ENCODE measurements around the gene PPP3R1. TPM values are rescaled to one million over a fixed set of nuclear protein-coding genes. Genes with fewer than 3 reads are reported as not detected.

PPP3R1 gene
- total RNA-seq, 1 experiment from 2014 or later = 34.3 TPM

GRCh38 chr2:68278169-68278568, 25.8 kb upstream of the PPP3R1 start:
- no peak overlapping the region for H3K4me3 ChIP-seq
- no peaks in the 10 kb centered on the region; the same call in 1 of the 2 replicates for H3K27me3 ChIP-seq
- H3K9me3 ChIP-seq = peaks cover 4% of the 10 kb centered on the region; the same call in 1 of the 2 replicates
- no peaks in the 10 kb centered on the region for H3K36me3 ChIP-seq
- no peak for DNase-seq

DNA sequence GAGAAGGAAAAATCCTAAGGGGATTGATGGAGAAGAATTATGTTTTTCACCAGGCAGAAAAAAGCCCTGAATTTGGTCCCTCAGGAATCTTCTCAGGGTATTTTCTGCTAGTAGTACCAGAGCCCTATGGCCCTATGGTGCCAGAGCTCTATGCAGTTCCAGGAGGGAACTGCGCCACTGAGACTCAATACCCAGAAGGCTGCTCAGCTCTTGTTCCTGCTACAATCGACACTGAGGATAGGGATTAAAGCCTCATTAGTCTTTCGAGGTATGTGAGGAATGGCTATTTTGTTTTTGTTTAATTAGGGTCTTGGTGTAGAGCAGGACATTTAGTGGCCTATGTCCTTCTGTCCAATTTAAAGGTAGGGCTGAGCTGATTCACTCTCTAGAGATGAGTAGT, 21.7 kb upstream of the PPP3R1 start:
- DNase-seq = no peak
- Histone ChIP-seq H3K36me3 (no peaks in the 10 kb centered on the region), H3K27me3 (no peaks in the 10 kb centered on the region)

GRCh38 chr2:68272246-68272994, 20.1 kb upstream of the PPP3R1 start:
- H3K27me3 ChIP-seq = no peaks in the 10 kb centered on the region
- no peak overlapping the region for H3K4me3 ChIP-seq
- no peaks in the 10 kb centered on the region for H3K9me3 ChIP-seq
- H3K36me3 ChIP-seq = no peaks in the 10 kb centered on the region
- DNase-seq = no peak

More for the DNA sequence above, 21.7 kb upstream of the PPP3R1 start:
- H3K9me3 ChIP-seq = 0 out of 2 replicates have a peak, but pooled peaks cover 2% of the 10 kb centered on the region
- no peak overlapping the region for H3K4me3 ChIP-seq

DNA sequence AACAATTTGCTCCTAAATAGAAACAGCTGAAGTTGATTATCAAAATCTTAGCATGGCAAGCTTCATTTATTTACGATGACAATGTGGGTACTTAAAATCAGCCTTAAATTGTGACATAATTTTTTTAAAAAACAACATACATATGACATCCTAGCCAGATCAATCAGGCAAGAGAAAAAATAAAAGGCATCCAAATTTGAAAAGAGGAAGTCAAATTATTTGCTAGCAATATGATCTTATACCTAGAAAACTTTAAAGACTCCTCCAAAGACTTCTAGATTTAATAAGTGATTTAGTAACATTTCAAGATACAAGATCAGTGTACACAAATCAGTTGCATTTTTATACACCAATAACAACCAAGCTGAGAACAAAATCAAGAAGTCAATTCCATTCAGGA, 14.3 kb upstream of the PPP3R1 start:
- no peak for DNase-seq
- H3K4me3 ChIP-seq = no peak overlapping the region
- H3K27me3 ChIP-seq = no peaks in the 10 kb centered on the region
- no peaks in the 10 kb centered on the region for H3K9me3 ChIP-seq
- no peaks in the 10 kb centered on the region for H3K36me3 ChIP-seq

DNA sequence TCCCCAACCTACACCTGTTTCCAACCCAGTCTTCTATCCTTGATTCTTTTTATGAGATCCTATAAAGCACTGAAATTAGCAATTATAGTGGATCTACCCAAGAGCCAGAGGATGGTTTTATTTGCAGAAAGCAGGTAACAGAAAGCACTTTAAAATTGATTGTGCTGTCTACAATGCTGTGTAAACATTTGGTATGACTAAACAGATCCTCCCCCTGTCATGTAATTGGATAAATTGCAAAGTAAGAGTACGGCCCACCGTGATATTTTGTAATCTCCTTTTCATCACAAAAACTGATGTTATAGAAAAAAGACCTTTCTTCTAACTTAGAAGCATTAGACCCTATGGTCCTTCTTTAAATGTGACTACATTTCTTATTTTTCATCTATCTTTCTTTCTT, 11.3 kb upstream of the PPP3R1 start:
- no peak for DNase-seq
- Histone ChIP-seq H3K9me3 (no peaks in the 10 kb centered on the region), H3K36me3 (no peaks in the 10 kb centered on the region), H3K4me3 (no peak overlapping the region), H3K27me3 (no peaks in the 10 kb centered on the region)

DNA sequence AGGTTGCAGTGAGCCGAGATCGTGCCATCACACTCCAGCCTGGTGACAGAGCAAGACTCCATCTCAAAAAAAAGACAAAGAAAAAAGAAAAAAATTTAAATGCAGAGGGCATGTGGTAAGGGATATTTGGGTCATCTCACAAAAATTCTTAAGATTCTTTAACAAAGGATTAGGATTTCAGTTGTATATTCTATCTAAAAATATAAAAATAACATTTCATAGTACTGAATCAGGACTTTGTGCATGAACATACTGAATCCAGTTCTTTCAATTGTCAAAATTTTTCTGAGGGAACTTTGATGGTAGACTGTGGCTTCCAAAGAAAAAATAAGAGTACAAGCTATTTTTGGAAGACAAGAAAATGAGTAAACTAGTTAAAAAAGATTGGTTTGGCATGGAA, 6.5 kb upstream of the PPP3R1 start:
- Histone ChIP-seq H3K27me3 (no peaks in the 10 kb centered on the region), H3K36me3 (no peaks in the 10 kb centered on the region), H3K4me3 (no peak overlapping the region), H3K9me3 (no peaks in the 10 kb centered on the region)
- DNase-seq = no peak

GRCh38 chr2:68256093-68256450, 3.7 kb upstream of the PPP3R1 start:
- DNase-seq = peak; percentile 55

DNA sequence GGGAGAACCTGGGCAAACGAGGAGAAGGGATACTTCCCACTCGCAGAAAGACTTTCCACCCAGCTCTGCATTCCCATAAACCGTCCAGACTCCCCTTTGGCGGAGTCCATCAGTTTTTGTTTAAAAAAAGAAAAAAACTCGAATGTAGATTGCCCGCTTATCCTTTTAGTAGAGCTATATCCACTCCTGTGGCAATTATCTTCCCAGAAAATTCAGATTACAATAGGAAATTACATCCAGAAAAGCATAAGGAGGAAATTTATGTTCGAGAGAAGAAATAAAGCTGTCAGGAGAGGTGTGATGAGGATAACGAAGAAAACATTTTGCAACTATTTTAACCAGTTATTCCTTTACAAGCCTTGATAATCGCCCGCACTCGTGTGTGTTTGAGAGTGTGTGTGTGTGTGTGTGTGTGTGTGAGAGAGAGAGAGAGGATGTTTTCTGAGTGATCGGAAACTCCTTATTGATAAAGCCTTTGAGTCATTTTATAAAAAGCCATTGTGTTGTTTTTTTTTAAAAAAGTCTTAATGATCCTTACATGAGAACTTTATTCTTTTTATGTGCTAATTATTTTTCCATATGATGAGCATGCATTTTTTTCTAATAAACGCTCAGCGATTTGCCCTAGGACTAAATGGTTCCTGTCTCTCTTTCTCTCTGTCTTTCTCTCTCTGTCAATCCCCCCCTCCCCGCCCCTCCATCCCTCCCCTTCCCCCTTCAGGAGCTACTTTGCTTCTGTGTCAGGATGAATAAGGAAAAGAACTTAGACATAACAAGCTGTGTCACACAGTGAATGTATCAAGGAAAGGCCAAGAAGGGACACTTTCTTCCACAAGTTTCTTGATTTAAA, 1.1 kb upstream of the PPP3R1 start:
- Histone ChIP-seq H3K27me3 (no peaks in the 10 kb centered on the region), H3K36me3 (peaks cover 18% of the 10 kb centered on the region), H3K9me3 (no peaks in the 10 kb centered on the region), H3K4me3 (peak overlapping the region; percentile 92)
- DNase-seq = no peak

More at GRCh38 chr2:68256093-68256450, 3.7 kb upstream of the PPP3R1 start:
- H3K27me3 ChIP-seq = no peaks in the 10 kb centered on the region
- H3K4me3 ChIP-seq = no peak overlapping the region
- H3K9me3 ChIP-seq = no peaks in the 10 kb centered on the region
- no peaks in the 10 kb centered on the region for H3K36me3 ChIP-seq

DNA sequence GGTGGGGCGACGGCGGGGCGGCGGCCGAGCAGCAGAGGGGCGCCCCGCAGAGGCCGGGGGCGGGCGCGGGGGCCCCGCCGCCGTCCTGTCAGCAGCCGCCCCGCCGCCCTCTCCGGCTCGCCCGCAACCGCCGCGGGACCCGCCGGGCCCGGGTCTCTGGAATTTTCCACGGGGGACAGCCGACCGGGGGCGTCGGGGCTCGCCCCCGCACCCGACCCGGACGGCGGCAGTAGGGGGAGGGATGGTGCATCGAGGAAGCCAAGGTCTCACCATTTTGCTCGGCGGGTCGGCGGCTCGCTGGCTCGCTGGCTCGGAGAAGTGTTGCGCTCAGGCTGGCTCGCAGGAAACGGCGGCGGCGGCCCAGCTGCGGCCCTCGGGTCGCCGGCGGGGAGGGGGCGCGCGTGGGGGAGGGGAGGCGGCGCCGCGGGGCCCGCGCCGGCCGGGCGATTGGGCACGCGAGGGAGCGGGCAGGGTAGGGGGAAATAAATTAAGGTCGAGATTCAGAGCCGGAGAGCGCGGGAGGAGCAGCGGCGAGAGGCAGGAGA, 405 bp downstream of the PPP3R1 start:
- Histone ChIP-seq H3K36me3 (peaks cover 25% of the 10 kb centered on the region), H3K9me3 (no peaks in the 10 kb centered on the region), H3K27me3 (no peaks in the 10 kb centered on the region), H3K4me3 (peak overlapping the region; percentile 92)
- DNase-seq = peak; percentile 35

- Histone ChIP-seq H3K9me3 (no peaks in the 10 kb centered on the region), H3K27me3 (no peaks in the 10 kb centered on the region), H3K4me3 (peak overlapping the region; percentile 92), H3K36me3 (peaks cover 25% of the 10 kb centered on the region)
- peak; percentile 75 for DNase-seq
Observed at GRCh38 chr2:68251187-68251854, 1.0 kb downstream of the PPP3R1 start.

DNA sequence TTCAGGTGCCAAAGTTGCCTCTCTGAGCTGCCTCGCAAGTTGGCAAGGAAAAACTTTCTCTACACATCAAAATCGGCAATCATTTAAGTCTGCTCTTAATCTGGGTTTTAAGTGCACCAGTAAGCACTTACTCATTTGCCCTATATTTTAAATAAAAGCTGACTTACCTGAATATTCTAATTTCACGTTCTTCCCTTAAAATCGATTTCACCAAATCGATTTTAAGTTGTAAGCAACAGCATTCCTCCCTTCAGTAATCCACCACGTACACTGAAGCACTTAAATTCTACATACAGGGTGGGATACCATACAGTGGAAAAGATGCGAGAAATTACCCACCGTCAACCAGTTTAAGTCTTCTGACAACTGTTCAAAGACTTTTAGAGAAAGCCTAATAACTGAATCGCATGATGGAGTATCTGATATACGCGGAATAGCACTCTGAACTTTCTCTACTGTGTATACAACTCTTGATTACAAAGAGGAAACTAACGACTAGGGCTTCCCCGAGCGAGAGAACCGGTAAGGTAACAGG, 1.6 kb downstream of the PPP3R1 start:
- peaks cover 25% of the 10 kb centered on the region for H3K36me3 ChIP-seq
- DNase-seq = no peak
- no peaks in the 10 kb centered on the region for H3K9me3 ChIP-seq
- H3K4me3 ChIP-seq = peak overlapping the region; percentile 92
- H3K27me3 ChIP-seq = no peaks in the 10 kb centered on the region

DNA sequence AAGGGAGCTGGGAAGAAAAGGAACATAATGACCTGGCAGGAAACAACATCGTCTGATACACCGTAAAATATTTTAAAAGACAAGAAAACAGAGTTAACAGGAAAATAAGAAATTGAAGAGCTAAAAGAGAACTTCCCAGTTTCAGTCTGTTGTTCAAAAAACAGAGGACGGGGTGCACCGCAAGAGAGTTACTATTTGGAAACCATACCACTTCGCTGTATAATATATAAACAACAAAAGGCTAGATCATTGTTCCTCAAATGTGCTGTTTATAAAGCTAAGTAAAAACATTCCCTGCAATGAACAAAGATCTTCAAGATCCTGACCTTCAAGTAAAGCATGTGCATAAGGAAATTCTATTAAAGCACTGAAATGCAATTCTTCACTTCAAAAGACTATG, 2.1 kb downstream of the PPP3R1 start:
- Histone ChIP-seq H3K36me3 (peaks cover 25% of the 10 kb centered on the region), H3K4me3 (peak overlapping the region; percentile 92), H3K9me3 (no peaks in the 10 kb centered on the region), H3K27me3 (no peaks in the 10 kb centered on the region)
- DNase-seq = no peak

- no peaks in the 10 kb centered on the region for H3K27me3 ChIP-seq
- H3K36me3 ChIP-seq = peaks cover 29% of the 10 kb centered on the region
- H3K9me3 ChIP-seq = no peaks in the 10 kb centered on the region
- DNase-seq = no peak
- H3K4me3 ChIP-seq = no peak overlapping the region
Observed at GRCh38 chr2:68248806-68249205, 3.5 kb downstream of the PPP3R1 start.

GRCh38 chr2:68248361-68248760, 4.0 kb downstream of the PPP3R1 start:
- no peaks in the 10 kb centered on the region for H3K9me3 ChIP-seq
- no peaks in the 10 kb centered on the region for H3K27me3 ChIP-seq
- peaks cover 29% of the 10 kb centered on the region for H3K36me3 ChIP-seq
- H3K4me3 ChIP-seq = no peak overlapping the region
- DNase-seq = no peak

- Histone ChIP-seq H3K9me3 (no peaks in the 10 kb centered on the region), H3K27me3 (no peaks in the 10 kb centered on the region), H3K36me3 (peaks cover 29% of the 10 kb centered on the region), H3K4me3 (no peak overlapping the region)
- DNase-seq = no peak
Observed at GRCh38 chr2:68246396-68246795, 5.9 kb downstream of the PPP3R1 start.

DNA sequence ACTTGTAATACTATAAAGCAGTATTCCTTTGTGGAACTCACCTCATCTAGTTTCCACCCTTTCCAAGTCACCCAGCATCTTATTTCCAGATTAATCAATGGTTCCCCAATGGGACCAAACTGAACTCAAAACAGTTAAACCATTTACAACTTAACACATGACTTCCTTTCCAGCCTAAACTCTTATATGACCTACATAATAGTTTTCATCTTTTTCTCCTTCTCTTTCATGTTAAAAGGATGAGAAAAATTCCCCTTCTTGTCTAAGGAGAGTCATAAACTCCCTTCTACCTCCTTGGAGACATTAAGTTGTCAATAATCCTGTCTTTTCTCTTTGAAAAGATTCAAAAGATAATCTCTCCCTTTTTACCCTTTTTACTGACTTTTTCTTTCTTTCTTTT, 6.7 kb downstream of the PPP3R1 start:
- H3K36me3 ChIP-seq = peaks cover 26% of the 10 kb centered on the region
- no peak for DNase-seq
- no peak overlapping the region for H3K4me3 ChIP-seq
- no peaks in the 10 kb centered on the region for H3K9me3 ChIP-seq
- no peaks in the 10 kb centered on the region for H3K27me3 ChIP-seq

DNA sequence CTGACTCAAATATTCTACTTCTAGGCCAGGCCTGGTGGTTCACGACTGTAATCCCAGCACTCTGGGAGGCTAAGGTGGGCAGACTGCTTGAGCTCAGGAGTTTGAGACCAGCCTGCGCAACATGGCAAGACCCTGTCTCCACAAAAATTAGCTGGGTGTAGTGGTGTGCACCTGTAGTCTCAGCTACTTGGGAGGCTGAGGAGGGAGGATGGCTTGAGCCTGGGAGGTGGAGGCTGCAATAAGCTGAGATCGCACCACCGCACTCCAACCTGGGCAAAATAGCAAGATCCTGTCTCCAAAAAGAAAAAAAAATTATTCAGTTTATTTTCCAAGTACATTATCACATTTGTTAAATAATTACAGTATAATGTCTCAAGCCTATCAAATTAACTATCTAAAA, 7.3 kb downstream of the PPP3R1 start:
- no peak for DNase-seq
- Histone ChIP-seq H3K36me3 (peaks cover 24% of the 10 kb centered on the region), H3K4me3 (no peak overlapping the region), H3K27me3 (no peaks in the 10 kb centered on the region), H3K9me3 (no peaks in the 10 kb centered on the region)

Data from MG63 (cell line).